ENCODE data around the gene PEAK1. TPM values are rescaled to one million over a fixed set of nuclear protein-coding genes. Genes with fewer than 3 reads are reported as not detected.

PEAK1 gene
- polyA plus RNA-seq, 1 experiment, result 52.1 TPM

DNA sequence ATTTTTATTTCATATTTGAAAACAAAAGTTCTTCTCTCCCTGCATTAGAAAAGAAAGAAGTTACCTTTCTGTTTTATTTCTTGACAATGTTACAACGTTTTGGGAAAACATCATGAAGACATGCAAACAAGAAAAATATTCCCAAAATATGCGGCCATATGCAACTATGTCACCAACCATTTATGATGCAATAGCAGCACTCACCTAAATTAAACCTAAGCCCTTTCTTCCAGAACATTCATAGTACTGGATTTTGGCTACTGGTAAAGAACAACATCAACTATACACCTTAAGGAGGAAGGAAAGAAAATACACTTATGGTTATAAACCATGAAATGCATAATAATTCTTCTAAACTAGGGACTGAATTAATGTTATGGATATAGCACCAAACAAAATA, 164.5 kb downstream of the PEAK1 start:
- POLR2A ChIA-PET, result no interaction called here
- Histone ChIP-seq H3K27me3 (ENCODE audit: control insufficient read depth, insufficient read depth, low read length) (no peaks in the 10 kb centered on the region), H3K27ac (ENCODE audit: low read depth, low read length) (no peak overlapping the region), H3K9me3 (ENCODE audit: control insufficient read depth, insufficient read depth, low read length) (no peaks in the 10 kb centered on the region), H3K4me3 (ENCODE audit: low read depth, low read length) (no peak overlapping the region)
- TF ChIP-seq, protein P1, sequence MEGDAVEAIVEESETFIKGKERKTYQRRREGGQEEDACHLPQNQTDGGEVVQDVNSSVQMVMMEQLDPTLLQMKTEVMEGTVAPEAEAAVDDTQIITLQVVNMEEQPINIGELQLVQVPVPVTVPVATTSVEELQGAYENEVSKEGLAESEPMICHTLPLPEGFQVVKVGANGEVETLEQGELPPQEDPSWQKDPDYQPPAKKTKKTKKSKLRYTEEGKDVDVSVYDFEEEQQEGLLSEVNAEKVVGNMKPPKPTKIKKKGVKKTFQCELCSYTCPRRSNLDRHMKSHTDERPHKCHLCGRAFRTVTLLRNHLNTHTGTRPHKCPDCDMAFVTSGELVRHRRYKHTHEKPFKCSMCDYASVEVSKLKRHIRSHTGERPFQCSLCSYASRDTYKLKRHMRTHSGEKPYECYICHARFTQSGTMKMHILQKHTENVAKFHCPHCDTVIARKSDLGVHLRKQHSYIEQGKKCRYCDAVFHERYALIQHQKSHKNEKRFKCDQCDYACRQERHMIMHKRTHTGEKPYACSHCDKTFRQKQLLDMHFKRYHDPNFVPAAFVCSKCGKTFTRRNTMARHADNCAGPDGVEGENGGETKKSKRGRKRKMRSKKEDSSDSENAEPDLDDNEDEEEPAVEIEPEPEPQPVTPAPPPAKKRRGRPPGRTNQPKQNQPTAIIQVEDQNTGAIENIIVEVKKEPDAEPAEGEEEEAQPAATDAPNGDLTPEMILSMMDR (IDR thresholded peaks at IDR 0.05; ENCODE audit: low read depth, low read length), result no peak
- no peak for DNase-seq (ENCODE audit: low read depth, low spot score)
- CTCF ChIA-PET, result no interaction called here

- ChIA-PET CTCF (interaction anchor here (1.4 kb wide), 1 partner anchor 292 kb away, joined by 4 read pairs; no protein-coding TSS in a partner anchor), POLR2A (no interaction called here)
- Histone ChIP-seq H3K27ac (ENCODE audit: low read depth, low read length) (no peak overlapping the region), H3K9me3 (ENCODE audit: control insufficient read depth, insufficient read depth, low read length) (no peaks in the 10 kb centered on the region), H3K4me3 (ENCODE audit: low read depth, low read length) (no peak overlapping the region), H3K27me3 (ENCODE audit: control insufficient read depth, insufficient read depth, low read length) (no peaks in the 10 kb centered on the region)
- no peak for DNase-seq (ENCODE audit: low read depth, low spot score)
- TF ChIP-seq, protein P1 (IDR thresholded peaks at IDR 0.05; ENCODE audit: low read depth, low read length), result no peak
Observed at GRCh38 chr15:77251662-77252061, 168.2 kb downstream of the PEAK1 start.

DNA sequence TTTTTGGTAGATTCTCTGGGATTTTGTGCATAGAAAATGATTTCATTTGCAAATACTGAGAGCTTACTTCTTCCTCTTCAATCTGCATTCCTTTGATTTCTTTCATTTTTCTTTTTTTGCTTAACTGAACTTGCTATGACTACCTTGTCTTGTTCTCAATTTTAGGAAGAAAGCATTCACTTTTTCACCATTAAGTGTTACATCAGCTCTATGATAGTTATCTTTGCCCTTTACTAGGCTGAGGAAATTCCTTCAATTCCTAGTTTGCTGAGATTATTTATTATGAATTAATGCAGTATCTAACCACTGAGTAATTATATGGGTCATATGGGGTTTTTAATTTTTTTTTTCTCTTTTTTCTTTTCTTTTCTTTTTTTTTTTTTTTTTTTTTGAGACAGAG, 172.8 kb downstream of the PEAK1 start:
- ChIA-PET CTCF (no interaction called here), POLR2A (no interaction called here)
- DNase-seq (ENCODE audit: low read depth, low spot score), result no peak
- Histone ChIP-seq H3K9me3 (ENCODE audit: control insufficient read depth, insufficient read depth, low read length) (no peaks in the 10 kb centered on the region), H3K27ac (ENCODE audit: low read depth, low read length) (no peak overlapping the region), H3K4me3 (ENCODE audit: low read depth, low read length) (no peak overlapping the region), H3K27me3 (ENCODE audit: control insufficient read depth, insufficient read depth, low read length) (no peaks in the 10 kb centered on the region)
- TF ChIP-seq, protein P1 (IDR thresholded peaks at IDR 0.05; ENCODE audit: low read depth, low read length), result no peak

DNA sequence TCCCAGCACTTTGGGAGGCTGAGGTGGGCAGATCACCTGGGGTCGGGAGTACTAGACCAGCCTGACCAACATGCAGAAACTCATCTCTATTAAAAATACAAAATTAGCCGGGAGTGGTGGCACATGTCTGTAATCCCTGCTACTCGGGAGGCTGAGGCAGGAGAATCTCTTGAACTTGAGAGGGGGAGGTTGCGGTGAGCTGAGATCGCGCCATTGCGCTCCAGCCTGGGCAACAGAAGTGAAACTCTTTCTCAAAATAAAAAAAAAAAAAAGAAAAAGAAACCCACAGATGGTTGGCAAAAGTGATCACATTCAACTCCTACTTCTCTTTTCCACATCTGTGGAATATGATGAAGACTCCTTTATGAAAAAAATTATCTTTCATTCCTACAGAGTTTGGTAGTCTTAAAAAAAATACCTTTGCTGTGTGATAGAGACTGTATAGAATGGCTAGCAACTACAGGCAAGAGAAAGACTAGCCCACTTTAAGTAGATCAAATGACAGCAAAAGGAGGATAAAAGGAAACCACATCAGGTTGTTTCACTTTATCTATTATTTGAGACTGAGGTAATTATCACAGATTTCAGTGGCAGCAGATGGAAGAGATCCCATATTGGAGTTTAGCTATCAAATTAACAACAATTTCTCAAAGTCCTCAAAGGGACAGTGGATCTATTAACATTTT, 176.0 kb downstream of the PEAK1 start:
- DNase-seq (ENCODE audit: low read depth, low spot score), result no peak
- TF ChIP-seq, protein P1 (IDR thresholded peaks at IDR 0.05; ENCODE audit: low read depth, low read length), result no peak
- ChIA-PET POLR2A (interaction anchor here (0.6 kb wide), 1 partner anchor 14 kb away, joined by 3 read pairs; no protein-coding TSS in a partner anchor), CTCF (interaction anchor here (1.4 kb wide), 1 partner anchor 299 kb away, joined by 5 read pairs; no protein-coding TSS in a partner anchor)
- no peak overlapping the region for H3K4me3 ChIP-seq (ENCODE audit: low read depth, low read length)
- H3K27me3 ChIP-seq (ENCODE audit: control insufficient read depth, insufficient read depth, low read length), result no peaks in the 10 kb centered on the region
- H3K9me3 ChIP-seq (ENCODE audit: control insufficient read depth, insufficient read depth, low read length), result no peaks in the 10 kb centered on the region
- no peak overlapping the region for H3K27ac ChIP-seq (ENCODE audit: low read depth, low read length)

GRCh38 chr15:77243135-77243534, 176.8 kb downstream of the PEAK1 start:
- Histone ChIP-seq H3K27ac (ENCODE audit: low read depth, low read length) (no peak overlapping the region), H3K27me3 (ENCODE audit: control insufficient read depth, insufficient read depth, low read length) (no peaks in the 10 kb centered on the region), H3K4me3 (ENCODE audit: low read depth, low read length) (no peak overlapping the region), H3K9me3 (ENCODE audit: control insufficient read depth, insufficient read depth, low read length) (no peaks in the 10 kb centered on the region)
- ChIA-PET CTCF (no interaction called here), POLR2A (no interaction called here)
- DNase-seq (ENCODE audit: low read depth, low spot score), result no peak
- TF ChIP-seq, protein P1 (IDR thresholded peaks at IDR 0.05; ENCODE audit: low read depth, low read length), result no peak

All from AG04450 (cell line).